GM21528 (cell line): ENCODE data around the gene ZC3H4.
"Not testable (repeated sequence)": the region's sequence is repeated elsewhere in the genome, so short reads cannot be mapped to it uniquely, and the experiment has no call there.

Experiments
- ATAC-seq: cut with Tn5 transposase; IDR thresholded peaks from one replicate; pipeline ENCODE4 v1.9.1; 2021; ENCODE audit warnings: mild to moderate bottlenecking, moderate library complexity; ENCODE audit not compliant: unreplicated experiment, low FRiP score

ZC3H4 gene

GRCh38 chr19:47112997-47113849 is at the start of gene ZC3H4:
Gene ZC3H4, minus strand, starts transcription at chr19:47113776. Its CDS starts 1,192 bp downstream, at chr19:47112584.
- peak; percentile 75 for ATAC-seq

GRCh38 chr19:47161876-47162489 is 48.4 kb upstream of the ZC3H4 start:
- ATAC-seq, result no peak

- ATAC-seq, result no peak
These were observed 45.4 kb upstream of the ZC3H4 start for GRCh38 chr19:47158879-47159503.

- ATAC-seq, result no peak
These were observed 44.8 kb upstream of the ZC3H4 start for GRCh38 chr19:47158367-47158791.

GRCh38 chr19:47157431-47158321 is 44.1 kb upstream of the ZC3H4 start:
- no peak for ATAC-seq

- ATAC-seq, result no peak
These were observed 43.4 kb upstream of the ZC3H4 start for GRCh38 chr19:47156861-47157430.

- no peak for ATAC-seq
These were observed 41.6 kb upstream of the ZC3H4 start for GRCh38 chr19:47155148-47155547.

GRCh38 chr19:47153266-47153665 is 39.7 kb upstream of the ZC3H4 start:
- ATAC-seq, result no peak

- no peak for ATAC-seq
These were observed 39.1 kb upstream of the ZC3H4 start for GRCh38 chr19:47152632-47153031.

- ATAC-seq, result no peak
These were observed 38.6 kb upstream of the ZC3H4 start for GRCh38 chr19:47152205-47152604.

GRCh38 chr19:47151627-47152026 is 38.1 kb upstream of the ZC3H4 start:
- no peak for ATAC-seq

- no peak for ATAC-seq
These were observed 33.3 kb upstream of the ZC3H4 start for GRCh38 chr19:47146920-47147319.

- no peak for ATAC-seq
These were observed 32.3 kb upstream of the ZC3H4 start for GRCh38 chr19:47145639-47146486.

- ATAC-seq, result no peak
These were observed 31.1 kb upstream of the ZC3H4 start for GRCh38 chr19:47144630-47145029.

- no peak for ATAC-seq
These were observed 29.9 kb upstream of the ZC3H4 start for GRCh38 chr19:47143322-47144073.

GRCh38 chr19:47142779-47143178 is 29.2 kb upstream of the ZC3H4 start:
- ATAC-seq, result no peak

- ATAC-seq, result no peak
These were observed 28.1 kb upstream of the ZC3H4 start for GRCh38 chr19:47141695-47142094.

- ATAC-seq, result not testable (repeated sequence)
These were observed 27.7 kb upstream of the ZC3H4 start for GRCh38 chr19:47141252-47141651.

- no peak for ATAC-seq
These were observed 21.6 kb upstream of the ZC3H4 start for GRCh38 chr19:47135156-47135555.
